Astrocyte of the cerebellum (primary cell): ENCODE results near the gene ZG16.
A peak's percentile ranks its signal among the peaks of the same experiment; 100 is the strongest.

Experiments used
- DNase-seq: peaks from one replicate; pipeline ENCODE4 v3.0.0-alpha.2; 2011; ENCODE audit warnings: low read depth
- H3K4me3 ChIP-seq: 2 replicates; pipeline ENCODE4 v1.5.1; 2011; ENCODE audit warnings: mild to moderate bottlenecking, low read depth, low read length, moderate library complexity
- in situ Hi-C: cut with HindIII; loops from 2 replicates; pipeline ENCODE4 v1.10.0; 2017; ENCODE audit warnings: low sequenced_read_pairs
- TF ChIP-seq, protein P1 (sequence below): IDR thresholded peaks from 2 replicates; pipeline ENCODE4 v1.5.1; 2012; ENCODE audit warnings: low read length, low read depth, moderate library complexity, mild to moderate bottlenecking; ENCODE audit errors: missing control alignments

The ZG16 gene

DNA sequence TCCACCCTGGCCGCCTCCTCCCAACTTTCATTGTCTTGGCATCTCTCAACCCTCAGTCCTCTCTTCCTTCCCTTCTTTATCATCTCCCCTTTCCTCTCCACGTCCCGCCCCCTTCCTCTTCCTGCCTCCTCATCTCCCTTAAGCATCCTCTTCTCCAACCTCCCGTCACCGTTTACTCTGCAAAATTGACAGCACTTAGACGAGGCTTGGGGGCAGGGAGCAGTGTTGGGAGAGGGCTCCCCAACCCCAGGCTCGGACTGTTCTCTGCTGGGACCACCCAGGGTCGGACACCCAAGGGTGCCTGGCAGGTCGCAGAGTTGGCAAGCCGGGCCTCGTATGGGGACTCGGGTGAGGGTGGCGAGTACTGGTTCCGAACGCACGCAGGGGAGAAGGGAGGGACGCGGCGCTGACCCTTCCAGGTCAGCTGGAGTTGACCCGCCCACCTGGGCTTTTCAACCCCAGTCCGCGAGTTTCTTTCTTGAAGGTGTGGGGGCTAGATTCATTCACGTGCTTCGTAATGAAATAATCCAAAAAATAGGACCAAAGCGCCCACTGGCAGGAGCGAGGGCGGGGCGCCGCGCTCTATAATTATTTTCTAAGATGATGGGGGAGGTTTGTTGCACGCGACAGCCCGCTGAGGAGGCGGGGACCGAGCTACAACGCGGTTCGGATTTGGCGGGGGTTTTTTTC is 37.1 kb downstream of the ZG16 start:
- in situ Hi-C loops: no loop called here
- peak overlapping the region; percentile 77 for H3K4me3 ChIP-seq
- TF ChIP-seq, protein P1, sequence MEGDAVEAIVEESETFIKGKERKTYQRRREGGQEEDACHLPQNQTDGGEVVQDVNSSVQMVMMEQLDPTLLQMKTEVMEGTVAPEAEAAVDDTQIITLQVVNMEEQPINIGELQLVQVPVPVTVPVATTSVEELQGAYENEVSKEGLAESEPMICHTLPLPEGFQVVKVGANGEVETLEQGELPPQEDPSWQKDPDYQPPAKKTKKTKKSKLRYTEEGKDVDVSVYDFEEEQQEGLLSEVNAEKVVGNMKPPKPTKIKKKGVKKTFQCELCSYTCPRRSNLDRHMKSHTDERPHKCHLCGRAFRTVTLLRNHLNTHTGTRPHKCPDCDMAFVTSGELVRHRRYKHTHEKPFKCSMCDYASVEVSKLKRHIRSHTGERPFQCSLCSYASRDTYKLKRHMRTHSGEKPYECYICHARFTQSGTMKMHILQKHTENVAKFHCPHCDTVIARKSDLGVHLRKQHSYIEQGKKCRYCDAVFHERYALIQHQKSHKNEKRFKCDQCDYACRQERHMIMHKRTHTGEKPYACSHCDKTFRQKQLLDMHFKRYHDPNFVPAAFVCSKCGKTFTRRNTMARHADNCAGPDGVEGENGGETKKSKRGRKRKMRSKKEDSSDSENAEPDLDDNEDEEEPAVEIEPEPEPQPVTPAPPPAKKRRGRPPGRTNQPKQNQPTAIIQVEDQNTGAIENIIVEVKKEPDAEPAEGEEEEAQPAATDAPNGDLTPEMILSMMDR: no peak
- no peak for DNase-seq

DNA sequence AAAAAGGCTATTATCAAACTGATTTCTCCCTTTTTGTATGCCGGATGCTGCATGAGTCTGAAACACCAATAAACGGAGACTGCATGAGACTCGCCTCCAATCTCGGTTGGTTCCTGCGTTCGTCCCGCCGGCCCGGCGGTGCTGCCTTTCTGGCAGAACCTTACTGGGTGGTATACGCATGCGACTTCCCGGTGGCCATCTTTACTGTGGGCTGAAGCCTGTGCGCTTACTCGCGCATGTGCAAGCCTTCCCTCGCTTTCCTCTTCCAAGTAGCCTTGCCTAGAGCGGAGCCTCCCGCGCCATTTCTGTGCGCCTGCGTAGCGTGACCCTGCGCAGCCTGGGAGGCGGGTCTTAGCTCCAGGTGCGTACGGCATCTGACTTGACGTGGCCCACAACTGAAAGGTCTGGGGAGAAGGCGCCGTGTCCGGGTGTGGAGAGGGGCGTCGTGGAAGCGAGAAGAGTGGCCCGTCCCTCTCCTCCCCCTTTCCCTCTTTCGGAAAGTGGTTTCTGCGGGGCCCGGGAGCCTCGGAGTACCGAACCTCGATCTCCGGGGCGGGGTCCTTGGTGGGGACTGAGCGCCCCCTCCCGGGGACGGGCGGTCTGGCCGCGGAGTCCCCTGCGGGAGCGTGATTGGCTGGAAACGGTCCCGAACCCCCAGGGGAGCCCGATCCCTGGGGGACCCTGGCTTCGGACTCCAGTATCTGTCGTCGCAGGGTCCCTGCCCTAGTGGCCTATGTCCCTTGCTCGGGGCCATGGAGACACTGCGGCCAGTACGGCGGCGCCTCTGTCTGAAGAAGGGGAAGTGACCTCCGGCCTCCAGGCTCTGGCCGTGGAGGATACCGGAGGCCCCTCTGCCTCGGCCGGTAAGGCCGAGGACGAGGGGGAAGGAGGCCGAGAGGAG is 38.0 kb downstream of the ZG16 start, which contains the start of gene PAGR1:
TSS of gene PAGR1 (plus strand) at position 360 of the 901 bp plus-strand sequence. CDS start at position 734, 374 bp downstream.
- in situ Hi-C loops: no loop called here
- TF ChIP-seq, protein P1: peak; percentile 89
- peak within 1 kb of the TSS; percentile 77 for H3K4me3 ChIP-seq
- peak; percentile 99 for DNase-seq

DNA sequence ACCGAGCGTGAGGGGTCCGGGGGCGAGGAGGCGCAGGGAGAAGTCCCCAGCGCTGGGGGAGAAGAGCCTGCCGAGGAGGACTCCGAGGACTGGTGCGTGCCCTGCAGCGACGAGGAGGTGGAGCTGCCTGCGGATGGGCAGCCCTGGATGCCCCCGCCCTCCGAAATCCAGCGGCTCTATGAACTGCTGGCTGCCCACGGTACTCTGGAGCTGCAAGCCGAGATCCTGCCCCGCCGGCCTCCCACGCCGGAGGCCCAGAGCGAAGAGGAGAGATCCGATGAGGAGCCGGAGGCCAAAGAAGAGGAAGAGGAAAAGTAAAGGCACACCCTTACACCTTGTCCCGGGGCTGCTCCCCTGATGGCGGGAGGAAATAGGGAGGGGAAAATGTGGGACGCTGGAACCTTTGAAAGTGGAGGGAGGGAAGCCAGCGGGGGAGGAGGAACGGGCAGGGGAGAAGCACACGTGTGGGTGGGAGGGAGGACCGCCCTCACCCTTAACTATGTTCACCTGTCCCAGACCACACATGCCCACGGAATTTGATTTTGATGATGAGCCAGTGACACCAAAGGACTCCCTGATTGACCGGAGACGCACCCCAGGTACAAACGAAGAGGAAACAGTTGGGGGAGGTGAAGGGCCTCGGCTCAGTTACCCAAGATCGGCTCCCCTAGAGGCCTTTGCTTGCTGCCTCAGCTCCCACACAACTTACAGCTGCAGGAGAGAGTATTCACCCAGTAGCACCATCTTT is 38.8 kb downstream of the ZG16 start:
- TF ChIP-seq, protein P1: peak; percentile 30
- H3K4me3 ChIP-seq: peak overlapping the region; percentile 77
- no peak for DNase-seq
- in situ Hi-C loops: no loop called here

GRCh38 chr16:29818082-29818481 is 40.0 kb downstream of the ZG16 start:
- H3K4me3 ChIP-seq: no peak overlapping the region
- no peak for DNase-seq
- TF ChIP-seq, protein P1: no peak
- in situ Hi-C loops: no loop called here

- TF ChIP-seq, protein P1: peak; percentile 19
- in situ Hi-C loops: no loop called here
- DNase-seq: no peak
- H3K4me3 ChIP-seq: peak overlapping the region; percentile 76
These were observed 41.5 kb downstream of the ZG16 start for GRCh38 chr16:29819506-29819905.

DNA sequence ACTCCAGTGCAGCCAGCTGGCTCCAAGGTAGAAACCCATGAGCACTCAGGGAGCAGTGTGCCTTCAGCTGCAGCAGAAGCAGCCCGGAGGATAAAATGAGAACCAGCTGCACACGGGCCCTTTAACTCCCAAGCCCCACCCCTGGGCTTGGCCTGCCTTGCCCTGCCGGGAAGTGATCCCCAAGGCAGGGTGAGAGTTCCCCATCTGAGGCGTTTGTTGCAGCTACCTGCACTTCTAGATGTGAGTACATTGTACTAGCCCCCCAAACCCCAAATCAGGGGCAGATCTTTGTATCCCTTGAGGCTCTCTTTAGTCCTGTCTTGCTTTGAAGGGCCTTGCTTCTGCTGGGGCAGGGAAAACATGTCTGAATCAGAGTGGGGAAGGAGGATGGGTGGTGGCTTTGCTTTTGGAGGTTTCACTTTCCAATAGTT is 42.2 kb downstream of the ZG16 start, which contains the start of gene MVP:
TSS of gene MVP (plus strand) at position 192 of the 431 bp plus-strand sequence. CDS start 10,088 bp downstream, outside the sequence.
- peak within 1 kb of the TSS; percentile 76 for H3K4me3 ChIP-seq
- in situ Hi-C loops: no loop called here
- TF ChIP-seq, protein P1: no peak
- DNase-seq: no peak
